ENCODE measurements around the gene ATXN7.

The ATXN7 gene

DNA sequence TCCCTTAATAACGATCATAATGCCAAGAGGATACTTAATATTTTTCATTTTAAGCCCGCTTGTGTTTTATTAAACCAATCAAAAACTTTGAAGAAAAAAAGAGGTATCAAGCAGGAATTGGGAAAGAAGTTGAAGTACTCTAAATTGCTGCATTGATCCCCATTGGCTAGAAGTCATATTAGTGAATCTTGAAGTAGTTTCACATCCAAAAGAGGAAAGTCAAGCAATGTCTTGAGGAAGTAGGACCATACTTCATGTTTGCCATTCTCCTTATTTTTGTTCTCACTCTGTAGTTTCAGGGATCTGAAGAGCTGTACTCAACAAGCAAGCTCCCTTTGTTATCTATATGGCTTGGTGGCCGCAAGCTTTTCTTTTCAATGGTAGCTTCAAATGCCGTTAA, 46.3 kb downstream of the ATXN7 start:
- H3K9me3 ChIP-seq (ENCODE audit: control insufficient read depth, insufficient read depth, low read length): no peaks in the 10 kb centered on the region
- H3K36me3 ChIP-seq (ENCODE audit: control insufficient read depth, insufficient read depth, low read length): no peaks in the 10 kb centered on the region
- H3K4me1 ChIP-seq (ENCODE audit: control insufficient read depth, insufficient read depth, low read length): peaks cover 2% of the 10 kb centered on the region
- H3K4me3 ChIP-seq (ENCODE audit: low read depth, low read length): no peak overlapping the region
- no peaks in the 10 kb centered on the region for H3K27me3 ChIP-seq (ENCODE audit: control insufficient read depth, insufficient read depth, low read length)
- H3K9ac ChIP-seq (ENCODE audit: low read depth, low read length): no peak overlapping the region

DNA sequence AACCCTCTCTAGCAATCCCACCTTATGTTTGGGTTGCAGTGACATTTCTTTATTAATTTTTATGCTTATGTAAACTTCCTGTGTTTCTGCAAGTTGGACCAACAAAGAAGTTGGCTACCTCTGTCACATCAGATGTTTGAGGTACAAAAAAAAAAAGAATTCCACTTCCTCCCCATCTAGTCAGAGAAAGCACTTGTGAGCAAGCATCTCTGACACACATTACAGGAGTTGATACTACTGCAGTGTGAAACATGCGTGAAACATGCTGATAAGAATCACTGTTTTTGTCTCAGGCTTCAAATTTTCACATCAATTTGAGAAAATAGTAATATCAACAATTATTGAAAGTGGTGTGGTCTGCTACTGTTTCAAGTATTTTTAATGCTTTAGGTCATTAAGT, 47.2 kb downstream of the ATXN7 start:
- H3K27me3 ChIP-seq (ENCODE audit: control insufficient read depth, insufficient read depth, low read length): no peaks in the 10 kb centered on the region
- peaks cover 2% of the 10 kb centered on the region for H3K4me1 ChIP-seq (ENCODE audit: control insufficient read depth, insufficient read depth, low read length)
- H3K9ac ChIP-seq (ENCODE audit: low read depth, low read length): no peak overlapping the region
- H3K4me3 ChIP-seq (ENCODE audit: low read depth, low read length): no peak overlapping the region
- H3K36me3 ChIP-seq (ENCODE audit: control insufficient read depth, insufficient read depth, low read length): no peaks in the 10 kb centered on the region
- H3K9me3 ChIP-seq (ENCODE audit: control insufficient read depth, insufficient read depth, low read length): no peaks in the 10 kb centered on the region

DNA sequence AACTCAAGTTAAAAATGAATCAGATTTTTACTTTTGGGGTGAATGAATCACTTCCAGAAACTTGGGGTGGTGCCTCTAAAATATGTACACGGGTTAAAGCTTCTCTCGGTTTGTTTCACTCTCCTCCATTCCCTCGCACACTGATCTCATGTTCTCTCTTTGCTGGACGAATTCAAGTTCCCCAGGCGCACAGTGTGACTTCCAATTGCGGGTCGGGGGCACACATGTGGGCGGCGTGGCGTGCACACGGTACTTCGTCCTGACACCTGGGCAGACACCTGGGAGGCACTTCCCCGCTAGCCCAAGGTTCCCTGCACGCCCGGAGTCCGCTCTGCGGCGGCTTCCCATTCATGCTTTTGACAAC, 47.8 kb downstream of the ATXN7 start:
- no peaks in the 10 kb centered on the region for H3K36me3 ChIP-seq (ENCODE audit: control insufficient read depth, insufficient read depth, low read length)
- peak overlapping the region; percentile 88 for H3K4me3 ChIP-seq (ENCODE audit: low read depth, low read length)
- peak overlapping the region; percentile 50 for H3K9ac ChIP-seq (ENCODE audit: low read depth, low read length)
- H3K27me3 ChIP-seq (ENCODE audit: control insufficient read depth, insufficient read depth, low read length): no peaks in the 10 kb centered on the region
- no peaks in the 10 kb centered on the region for H3K9me3 ChIP-seq (ENCODE audit: control insufficient read depth, insufficient read depth, low read length)
- peaks cover 2% of the 10 kb centered on the region for H3K4me1 ChIP-seq (ENCODE audit: control insufficient read depth, insufficient read depth, low read length)

GRCh38 chr3:63911873-63912767, 48.5 kb downstream of the ATXN7 start, which contains the start of gene SCAANT1:
SCAANT1 (minus strand) TSS chr3:63912383.
- H3K36me3 ChIP-seq (ENCODE audit: control insufficient read depth, insufficient read depth, low read length): no peaks in the 10 kb centered on the region
- H3K27me3 ChIP-seq (ENCODE audit: control insufficient read depth, insufficient read depth, low read length): no peaks in the 10 kb centered on the region
- peaks cover 2% of the 10 kb centered on the region for H3K4me1 ChIP-seq (ENCODE audit: control insufficient read depth, insufficient read depth, low read length)
- peak within 1 kb of the TSS; percentile 88 for H3K4me3 ChIP-seq (ENCODE audit: low read depth, low read length)
- no peaks in the 10 kb centered on the region for H3K9me3 ChIP-seq (ENCODE audit: control insufficient read depth, insufficient read depth, low read length)
- peak within 1 kb of the TSS; percentile 50 for H3K9ac ChIP-seq (ENCODE audit: low read depth, low read length)

DNA sequence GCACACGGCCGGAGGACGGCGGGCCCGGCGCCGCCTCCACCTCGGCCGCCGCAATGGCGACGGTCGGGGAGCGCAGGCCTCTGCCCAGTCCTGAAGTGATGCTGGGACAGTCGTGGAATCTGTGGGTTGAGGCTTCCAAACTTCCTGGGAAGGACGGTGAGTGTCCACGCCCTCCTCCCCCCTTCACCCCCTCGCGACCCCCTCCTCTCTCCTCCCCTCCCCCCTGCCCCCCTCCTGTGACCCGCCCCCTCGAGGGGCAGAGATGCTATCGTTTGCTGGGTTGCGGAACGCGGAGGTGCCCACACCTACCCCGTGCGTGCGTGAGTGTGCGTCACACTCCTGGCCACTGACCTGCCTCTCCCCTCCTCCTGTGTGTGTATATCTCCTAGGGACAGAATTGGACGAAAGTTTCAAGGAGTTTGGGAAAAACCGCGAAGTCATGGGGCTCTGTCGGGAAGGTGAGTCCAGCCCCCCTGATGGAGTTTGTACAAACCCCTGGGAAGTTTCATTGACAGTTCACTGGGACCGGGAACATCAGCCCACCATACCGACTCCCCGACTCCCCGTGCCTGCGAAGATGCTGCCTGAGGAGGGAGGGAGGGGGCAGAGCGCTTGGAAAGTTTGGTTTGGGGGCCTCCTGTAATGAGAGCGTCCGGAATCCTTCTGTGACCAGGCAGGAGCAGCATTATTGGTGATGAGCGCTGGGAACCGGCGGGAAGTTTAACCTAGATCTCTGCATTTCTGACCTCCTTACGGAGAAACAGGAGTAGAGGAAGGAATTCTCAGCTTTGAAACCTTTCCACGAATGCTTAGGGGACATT, 49.3 kb downstream of the ATXN7 start:
- Histone ChIP-seq H3K9ac (ENCODE audit: low read depth, low read length) (no peak overlapping the region), H3K4me1 (ENCODE audit: control insufficient read depth, insufficient read depth, low read length) (peaks cover 2% of the 10 kb centered on the region), H3K36me3 (ENCODE audit: control insufficient read depth, insufficient read depth, low read length) (no peaks in the 10 kb centered on the region), H3K27me3 (ENCODE audit: control insufficient read depth, insufficient read depth, low read length) (no peaks in the 10 kb centered on the region), H3K9me3 (ENCODE audit: control insufficient read depth, insufficient read depth, low read length) (no peaks in the 10 kb centered on the region), H3K4me3 (ENCODE audit: low read depth, low read length) (peak overlapping the region; percentile 88)

GRCh38 chr3:63914312-63914711, 50.6 kb downstream of the ATXN7 start:
- Histone ChIP-seq H3K9me3 (ENCODE audit: control insufficient read depth, insufficient read depth, low read length) (no peaks in the 10 kb centered on the region), H3K4me1 (ENCODE audit: control insufficient read depth, insufficient read depth, low read length) (peaks cover 2% of the 10 kb centered on the region), H3K4me3 (ENCODE audit: low read depth, low read length) (no peak overlapping the region), H3K27me3 (ENCODE audit: control insufficient read depth, insufficient read depth, low read length) (no peaks in the 10 kb centered on the region), H3K9ac (ENCODE audit: low read depth, low read length) (no peak overlapping the region), H3K36me3 (ENCODE audit: control insufficient read depth, insufficient read depth, low read length) (no peaks in the 10 kb centered on the region)

DNA sequence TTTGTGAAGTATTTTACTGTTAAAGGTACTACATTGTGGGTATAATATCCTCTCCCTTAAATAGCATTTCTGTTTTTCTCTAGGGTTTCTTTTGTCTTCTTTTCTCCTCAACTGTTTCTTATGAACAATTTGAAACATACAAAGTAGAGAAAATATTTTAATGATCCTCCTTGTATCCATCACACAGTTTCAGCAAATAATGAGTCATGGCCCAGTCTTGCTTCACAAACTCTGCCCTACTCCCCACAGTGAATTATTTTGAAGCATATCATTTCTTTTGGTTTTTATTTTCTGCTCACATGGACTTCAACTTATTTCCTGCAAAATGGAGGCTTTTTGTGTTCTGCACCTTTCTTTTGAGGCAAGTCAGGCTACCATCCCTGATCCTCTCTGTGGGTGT, 54.7 kb downstream of the ATXN7 start:
- Histone ChIP-seq H3K36me3 (ENCODE audit: control insufficient read depth, insufficient read depth, low read length) (no peaks in the 10 kb centered on the region), H3K4me1 (ENCODE audit: control insufficient read depth, insufficient read depth, low read length) (peaks cover 2% of the 10 kb centered on the region), H3K9ac (ENCODE audit: low read depth, low read length) (no peak overlapping the region), H3K4me3 (ENCODE audit: low read depth, low read length) (no peak overlapping the region), H3K27me3 (ENCODE audit: control insufficient read depth, insufficient read depth, low read length) (no peaks in the 10 kb centered on the region), H3K9me3 (ENCODE audit: control insufficient read depth, insufficient read depth, low read length) (no peaks in the 10 kb centered on the region)

GRCh38 chr3:63920001-63920400, 56.3 kb downstream of the ATXN7 start:
- H3K9me3 ChIP-seq (ENCODE audit: control insufficient read depth, insufficient read depth, low read length): no peaks in the 10 kb centered on the region
- H3K9ac ChIP-seq (ENCODE audit: low read depth, low read length): no peak overlapping the region
- H3K4me1 ChIP-seq (ENCODE audit: control insufficient read depth, insufficient read depth, low read length): no peaks in the 10 kb centered on the region
- no peak overlapping the region for H3K4me3 ChIP-seq (ENCODE audit: low read depth, low read length)
- H3K36me3 ChIP-seq (ENCODE audit: control insufficient read depth, insufficient read depth, low read length): no peaks in the 10 kb centered on the region
- no peaks in the 10 kb centered on the region for H3K27me3 ChIP-seq (ENCODE audit: control insufficient read depth, insufficient read depth, low read length)

DNA sequence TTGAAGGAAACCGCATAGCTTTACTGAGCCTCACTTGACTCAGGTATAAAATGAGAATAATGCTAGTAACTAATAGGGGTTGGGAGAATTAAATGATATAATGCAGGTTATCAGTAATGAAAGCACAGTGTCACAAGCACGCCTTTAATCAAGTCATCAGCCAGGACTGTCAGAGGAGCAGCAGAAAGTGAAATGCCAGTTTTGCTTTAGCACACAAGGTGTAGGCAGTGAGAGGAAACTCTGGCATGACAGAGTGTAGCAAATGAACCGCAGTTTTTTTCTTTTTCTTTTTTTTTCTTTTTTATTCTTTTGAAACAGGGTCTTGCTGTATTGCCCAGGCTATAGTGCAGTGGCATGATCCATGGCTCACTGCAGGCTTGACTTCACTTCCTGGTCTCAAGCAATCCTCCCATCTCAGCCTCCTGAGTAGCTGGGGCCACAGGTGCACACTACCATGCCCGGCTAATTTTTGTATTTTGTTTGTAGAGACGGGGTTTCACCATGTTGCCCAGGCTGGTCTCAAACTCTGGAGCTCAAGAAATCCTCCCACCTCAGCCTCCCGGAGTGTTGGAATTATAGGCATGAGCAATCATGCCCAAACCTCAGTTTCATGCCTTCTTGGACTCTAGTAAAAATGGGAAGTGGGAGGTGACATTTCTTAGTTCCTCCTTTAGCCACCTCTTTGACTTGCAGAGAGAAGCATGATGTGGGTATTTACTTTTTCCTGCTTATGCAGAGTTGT, 58.2 kb downstream of the ATXN7 start:
- no peaks in the 10 kb centered on the region for H3K4me1 ChIP-seq (ENCODE audit: control insufficient read depth, insufficient read depth, low read length)
- H3K4me3 ChIP-seq (ENCODE audit: low read depth, low read length): no peak overlapping the region
- no peak overlapping the region for H3K9ac ChIP-seq (ENCODE audit: low read depth, low read length)
- no peaks in the 10 kb centered on the region for H3K27me3 ChIP-seq (ENCODE audit: control insufficient read depth, insufficient read depth, low read length)
- no peaks in the 10 kb centered on the region for H3K9me3 ChIP-seq (ENCODE audit: control insufficient read depth, insufficient read depth, low read length)
- H3K36me3 ChIP-seq (ENCODE audit: control insufficient read depth, insufficient read depth, low read length): no peaks in the 10 kb centered on the region

- no peaks in the 10 kb centered on the region for H3K36me3 ChIP-seq (ENCODE audit: control insufficient read depth, insufficient read depth, low read length)
- no peaks in the 10 kb centered on the region for H3K4me1 ChIP-seq (ENCODE audit: control insufficient read depth, insufficient read depth, low read length)
- no peak overlapping the region for H3K9ac ChIP-seq (ENCODE audit: low read depth, low read length)
- no peak overlapping the region for H3K4me3 ChIP-seq (ENCODE audit: low read depth, low read length)
- no peaks in the 10 kb centered on the region for H3K27me3 ChIP-seq (ENCODE audit: control insufficient read depth, insufficient read depth, low read length)
- H3K9me3 ChIP-seq (ENCODE audit: control insufficient read depth, insufficient read depth, low read length): no peaks in the 10 kb centered on the region
Measured at GRCh38 chr3:63922491-63923199, 59.0 kb downstream of the ATXN7 start.

DNA sequence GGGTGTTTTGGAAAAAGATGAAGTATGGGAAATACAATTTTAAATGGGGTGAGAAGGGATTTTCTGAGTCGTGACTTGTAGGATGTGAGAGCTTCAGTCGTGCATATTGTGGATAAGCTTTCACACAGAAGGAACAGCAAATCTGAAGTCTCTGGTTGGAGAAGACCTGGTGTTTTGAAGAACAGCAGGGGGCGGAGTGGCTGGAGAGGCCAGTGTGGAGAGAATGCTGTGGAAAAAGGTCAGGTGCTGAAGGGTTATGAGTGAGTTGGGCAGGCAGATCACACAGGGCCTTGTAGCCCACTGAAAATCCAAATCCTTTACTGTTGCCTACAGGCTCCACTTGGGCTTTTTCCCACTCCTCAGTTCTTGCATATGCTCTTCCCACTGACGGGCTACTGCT, 62.6 kb downstream of the ATXN7 start:
- no peak overlapping the region for H3K9ac ChIP-seq (ENCODE audit: low read depth, low read length)
- no peaks in the 10 kb centered on the region for H3K36me3 ChIP-seq (ENCODE audit: control insufficient read depth, insufficient read depth, low read length)
- H3K9me3 ChIP-seq (ENCODE audit: control insufficient read depth, insufficient read depth, low read length): no peaks in the 10 kb centered on the region
- no peaks in the 10 kb centered on the region for H3K27me3 ChIP-seq (ENCODE audit: control insufficient read depth, insufficient read depth, low read length)
- H3K4me1 ChIP-seq (ENCODE audit: control insufficient read depth, insufficient read depth, low read length): no peaks in the 10 kb centered on the region
- H3K4me3 ChIP-seq (ENCODE audit: low read depth, low read length): no peak overlapping the region

Measured in iPS-15b (cell line).